HG02884 (cell line): ENCODE measurements around the gene PPP2R5B.

Experiments
- ATAC-seq: cut with Tn5 transposase; IDR thresholded peaks from one replicate; pipeline ENCODE4 v1.9.1; 2021; ENCODE audit warnings: mild to moderate bottlenecking, moderate library complexity; ENCODE audit not compliant: unreplicated experiment

The PPP2R5B gene

DNA sequence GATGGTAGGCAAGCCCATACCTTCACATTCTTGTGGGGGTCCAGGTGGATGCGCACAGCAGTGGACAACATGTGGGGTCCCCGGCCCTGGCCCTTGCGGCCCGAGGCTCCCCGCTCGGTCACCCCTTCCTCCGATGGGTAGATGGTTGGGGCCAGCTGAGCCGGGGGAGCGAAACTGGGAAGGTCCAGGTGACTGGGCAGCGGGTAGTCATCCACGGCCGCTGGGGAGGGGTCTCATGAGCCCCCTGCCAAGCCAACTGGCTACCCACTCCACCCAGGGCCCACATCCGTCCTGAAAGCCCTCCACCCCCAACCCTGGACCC lies 18.2 kb upstream of the PPP2R5B start:
- no peak for ATAC-seq

DNA sequence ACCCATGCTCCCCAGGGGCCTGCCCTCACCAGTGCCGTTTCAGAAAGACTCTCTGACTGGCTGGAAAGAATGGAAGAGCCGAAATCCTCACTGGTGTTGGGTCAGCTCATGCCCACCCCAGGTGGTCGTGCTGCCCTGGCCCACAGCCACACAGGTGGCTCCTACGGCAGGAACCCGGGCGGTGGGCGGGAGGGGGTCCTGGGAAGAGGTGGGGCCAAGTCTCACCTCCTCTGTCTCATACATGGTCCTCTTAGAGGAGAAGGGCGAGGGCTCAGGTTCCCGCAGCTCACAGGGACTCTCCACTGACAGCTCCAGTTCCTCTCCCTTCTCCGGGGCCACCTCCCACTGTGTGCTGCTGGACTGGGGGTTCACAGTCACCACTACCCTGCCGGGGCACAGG lies 15.7 kb upstream of the PPP2R5B start:
- no peak for ATAC-seq

GRCh38 chr11:64909653-64910343 lies 14.7 kb upstream of the PPP2R5B start:
- ATAC-seq, result no peak

GRCh38 chr11:64910451-64911093 lies 13.9 kb upstream of the PPP2R5B start:
- ATAC-seq, result no peak

DNA sequence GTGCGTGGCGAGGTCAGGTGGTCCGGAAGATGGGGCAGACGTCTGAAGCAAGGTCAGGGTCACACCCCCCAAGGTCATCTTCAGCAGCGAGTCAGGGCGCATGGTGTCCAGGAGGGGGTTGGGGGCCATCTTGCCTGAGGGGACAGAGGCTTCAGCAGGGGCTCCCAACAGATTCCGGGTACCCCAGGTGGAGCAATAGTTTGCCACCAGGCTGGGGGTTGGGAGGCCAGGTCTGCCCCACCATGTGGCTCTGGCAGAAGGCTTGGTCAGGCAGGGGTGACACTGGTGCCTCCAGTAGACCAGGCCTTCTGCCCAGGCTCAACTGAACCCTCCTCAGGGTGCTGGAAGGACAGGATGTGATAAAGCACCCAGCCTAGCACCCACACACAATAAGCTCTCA lies 13.3 kb upstream of the PPP2R5B start:
- ATAC-seq, result no peak

- ATAC-seq, result no peak
Measured at GRCh38 chr11:64911689-64912088, 12.8 kb upstream of the PPP2R5B start.

GRCh38 chr11:64913171-64913727 lies 11.2 kb upstream of the PPP2R5B start:
- ATAC-seq, result no peak

GRCh38 chr11:64914123-64914522 lies 10.4 kb upstream of the PPP2R5B start:
- ATAC-seq, result no peak

GRCh38 chr11:64915376-64915887 lies 9.1 kb upstream of the PPP2R5B start:
- no peak for ATAC-seq

GRCh38 chr11:64916040-64916774 lies 8.3 kb upstream of the PPP2R5B start:
- ATAC-seq, result no peak

- ATAC-seq, result peak; percentile 95
Measured at GRCh38 chr11:64916775-64917662, 7.5 kb upstream of the PPP2R5B start, which contains the start of gene ATG2A. TSS of gene ATG2A (minus strand) at chr11:64917209. CDS start at chr11:64917135, 74 bp downstream.

DNA sequence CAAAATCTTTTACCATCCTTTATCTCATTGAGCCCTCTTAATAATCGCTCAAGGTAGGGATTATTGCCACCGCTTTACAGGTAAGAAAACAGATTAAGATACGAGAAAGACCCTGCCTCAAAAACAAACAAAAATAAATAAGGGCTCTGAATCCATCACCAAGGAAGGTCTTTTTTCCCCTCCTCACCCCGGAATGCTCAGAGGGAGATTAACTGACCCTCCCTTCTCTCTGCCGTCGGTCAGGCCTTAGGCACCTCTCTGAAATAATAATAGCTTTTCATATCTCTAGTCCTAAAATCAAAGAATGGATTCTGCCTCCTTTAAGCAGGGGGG lies 6.9 kb upstream of the PPP2R5B start:
- ATAC-seq, result no peak

- ATAC-seq, result no peak
Measured at GRCh38 chr11:64918017-64918416, 6.5 kb upstream of the PPP2R5B start.

- ATAC-seq, result no peak
Measured at GRCh38 chr11:64919627-64920026, 4.9 kb upstream of the PPP2R5B start.

DNA sequence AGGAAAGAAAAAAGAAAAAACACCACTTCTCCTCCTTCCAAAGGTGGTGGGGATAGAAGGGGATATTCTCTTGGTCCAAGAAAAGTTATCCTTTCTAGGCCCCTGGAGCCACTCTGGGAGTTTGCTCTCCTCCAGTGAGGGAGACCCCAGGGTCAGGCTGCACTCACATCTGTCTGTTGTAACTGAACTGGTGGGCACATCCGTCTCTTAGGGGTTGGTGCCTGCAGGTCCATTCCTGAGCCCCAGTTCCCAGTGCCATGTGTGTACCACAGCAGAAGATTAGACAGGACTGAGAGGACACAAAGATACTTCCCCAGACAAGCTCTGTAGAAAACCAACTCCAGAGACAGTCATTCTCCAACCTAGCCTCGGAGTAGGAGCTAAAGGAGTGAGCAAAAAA lies 4.4 kb upstream of the PPP2R5B start:
- no peak for ATAC-seq

GRCh38 chr11:64921384-64921783 lies 3.1 kb upstream of the PPP2R5B start:
- no peak for ATAC-seq

DNA sequence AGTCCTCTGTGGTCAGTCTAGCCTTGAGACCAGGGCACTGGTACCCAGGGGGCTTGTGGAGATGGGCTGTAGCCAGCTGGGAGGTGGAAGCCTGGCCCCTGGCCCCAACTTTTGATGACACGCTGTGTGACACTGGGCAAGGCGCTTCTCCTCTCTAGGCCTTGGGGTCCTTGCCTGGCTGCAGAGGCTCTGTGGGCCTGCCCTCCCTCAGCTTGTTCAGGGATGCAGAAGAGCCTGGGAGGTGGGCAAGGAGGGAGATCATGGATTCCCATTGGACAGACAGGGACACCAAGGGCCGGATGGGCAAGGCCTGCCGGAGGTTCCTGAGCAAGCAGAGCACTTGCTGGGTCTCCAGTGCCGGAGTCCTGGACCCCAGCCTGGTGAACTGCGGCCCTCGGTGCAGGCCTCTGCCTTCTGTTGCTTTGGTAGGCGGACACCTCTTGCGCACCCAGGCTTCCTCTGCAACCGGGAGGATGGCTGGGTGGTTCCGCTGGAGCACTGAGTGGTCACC lies 1.3 kb upstream of the PPP2R5B start:
- no peak for ATAC-seq

DNA sequence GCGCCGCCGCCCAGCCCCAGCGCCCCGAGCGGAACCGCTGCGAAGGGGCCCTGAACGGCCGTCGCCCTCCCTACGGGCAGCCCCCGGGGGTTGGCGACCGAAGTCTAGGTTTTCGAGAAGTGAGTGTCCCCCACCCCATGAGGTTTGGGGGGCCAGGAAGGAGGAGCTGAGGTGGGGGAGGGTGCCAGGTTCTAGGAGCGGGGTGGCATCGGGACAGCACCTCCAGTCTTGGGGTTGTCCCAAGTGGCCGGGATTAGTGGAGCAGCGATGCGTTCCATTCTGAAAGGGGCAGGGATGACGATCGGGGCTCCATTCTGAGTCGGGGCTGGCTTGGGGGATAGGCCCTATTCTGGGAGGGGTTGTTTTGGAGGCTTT lies 408 bp downstream of the PPP2R5B start:
- ATAC-seq, result no peak

DNA sequence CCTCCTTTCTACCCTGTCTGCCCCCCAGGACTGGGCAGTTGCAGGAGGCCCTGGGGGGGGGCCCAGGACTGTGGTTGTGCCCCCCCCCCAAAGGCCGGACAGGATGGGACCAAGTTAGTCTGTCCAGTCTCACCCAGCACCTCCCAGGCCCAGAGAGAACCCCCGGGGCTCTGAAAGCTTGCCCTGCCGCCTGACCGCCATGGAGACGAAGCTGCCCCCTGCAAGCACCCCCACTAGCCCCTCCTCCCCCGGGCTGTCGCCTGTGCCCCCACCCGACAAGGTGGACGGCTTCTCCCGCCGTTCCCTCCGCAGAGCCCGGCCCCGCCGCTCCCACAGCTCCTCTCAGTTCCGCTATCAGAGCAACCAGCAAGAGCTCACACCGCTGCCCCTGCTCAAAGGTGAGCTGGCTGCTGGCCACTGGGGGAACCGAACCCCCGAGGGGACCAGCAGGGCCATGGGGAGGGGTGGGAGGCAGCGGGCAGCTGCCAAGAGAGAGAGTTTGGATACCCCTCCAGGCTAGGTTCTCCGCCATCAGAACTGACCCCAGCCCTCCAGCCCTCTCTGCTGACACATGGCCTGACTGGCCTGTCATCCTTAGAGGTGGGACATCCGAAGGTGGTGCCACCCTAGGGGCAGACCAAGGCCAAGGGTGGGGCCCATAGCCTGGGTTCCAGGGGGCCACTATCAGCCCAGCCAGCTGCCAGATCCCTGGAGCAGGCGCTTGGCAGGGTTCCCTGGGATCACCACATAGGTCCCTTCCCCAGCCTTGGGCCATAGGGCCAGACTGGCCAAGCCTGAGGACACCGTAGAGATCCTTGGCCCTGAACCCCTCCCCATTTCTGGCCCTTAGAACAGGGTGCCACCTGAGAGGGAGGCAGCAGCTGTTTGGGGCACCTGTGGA lies 1.3 kb downstream of the PPP2R5B start:
- no peak for ATAC-seq

GRCh38 chr11:64926689-64927088 lies 2.2 kb downstream of the PPP2R5B start:
- ATAC-seq, result no peak
